Embryonic facial prominence (tissue), 1 donor: ENCODE data around the gene ASTL.
"Not testable (repeated sequence)": the region's sequence is repeated elsewhere in the genome, so short reads cannot be mapped to it uniquely, and the experiment has no call there.

ENCODE experiments used
- DNase-seq: peaks from one replicate; pipeline ENCODE4 v3.0.0-alpha.2; 2016; ENCODE audit errors: extremely low spot score

ASTL gene

DNA sequence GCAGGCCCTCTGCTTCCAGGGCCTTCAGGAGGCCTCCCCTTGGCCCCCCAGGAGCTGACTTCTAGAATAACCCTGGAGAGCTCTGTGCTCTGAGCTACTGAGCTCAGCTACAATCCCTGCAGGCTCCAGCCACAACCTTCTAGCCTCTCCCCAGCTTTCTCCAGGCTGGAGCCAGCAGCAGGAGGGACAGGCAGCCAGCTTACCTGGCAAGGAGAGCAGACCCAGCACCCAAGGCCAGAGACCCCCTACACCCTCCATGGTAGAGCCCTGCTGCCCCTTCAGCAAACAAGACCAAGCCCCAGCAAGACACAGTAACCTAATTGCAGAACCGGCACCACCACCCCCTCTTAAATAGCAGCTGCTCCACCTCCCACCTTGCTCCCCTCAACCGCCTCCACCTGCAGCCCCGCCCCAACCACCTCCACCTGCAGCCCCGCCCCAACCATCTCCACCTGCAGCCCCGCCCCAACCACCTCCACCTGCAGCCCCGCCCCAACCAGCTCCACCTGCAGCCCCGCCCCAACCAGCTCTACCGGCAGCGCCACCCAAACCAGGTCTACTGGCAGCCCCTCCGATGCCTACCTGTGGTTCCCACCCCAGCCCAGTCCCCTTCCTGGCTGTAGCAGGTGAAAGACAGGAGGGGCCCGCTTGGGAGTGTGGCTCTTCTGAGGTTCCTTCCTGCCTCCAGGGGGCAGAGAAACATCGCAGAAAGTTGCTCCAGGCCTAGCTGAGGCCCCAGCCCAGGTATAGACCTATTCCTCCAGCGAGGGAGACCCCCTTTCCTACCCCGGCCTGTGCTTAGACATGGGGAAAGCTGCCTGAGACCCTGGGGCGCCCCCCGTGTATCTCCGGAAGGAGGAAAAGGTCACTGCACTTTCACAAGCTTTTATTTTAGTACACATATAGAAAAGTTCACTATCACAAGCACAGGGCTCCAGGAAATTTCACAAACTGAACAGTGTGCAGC, at the start of gene ASTL:
TSS of gene ASTL (minus strand) at position 324 of the 967 bp plus-strand sequence. CDS start at position 258, 66 bp downstream.
- peak; percentile 34 for DNase-seq

GRCh38 chr2:96186562-96186961, 48.3 kb upstream of the ASTL start:
- no peak for DNase-seq

- DNase-seq = no peak
These were observed 47.2 kb upstream of the ASTL start for GRCh38 chr2:96185516-96185915.

DNA sequence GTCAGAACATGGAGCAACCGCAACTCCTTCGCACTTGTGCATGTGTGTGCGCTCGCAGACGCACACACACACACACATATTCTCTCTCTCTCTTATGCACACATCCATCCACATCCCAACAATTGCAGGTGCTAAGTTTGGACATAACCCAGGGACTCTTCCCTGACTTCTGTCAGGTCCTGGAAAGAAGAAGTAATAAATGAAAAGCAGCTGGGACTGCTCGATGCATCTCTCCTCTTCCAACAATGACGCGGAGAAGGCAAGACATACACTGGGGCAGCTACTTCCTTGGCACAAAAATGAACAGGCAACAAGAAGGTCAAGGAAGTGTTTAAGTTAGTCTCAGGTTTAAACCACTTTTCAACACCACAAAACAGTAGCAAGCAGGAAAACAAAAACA, 46.7 kb upstream of the ASTL start:
- no peak for DNase-seq

DNA sequence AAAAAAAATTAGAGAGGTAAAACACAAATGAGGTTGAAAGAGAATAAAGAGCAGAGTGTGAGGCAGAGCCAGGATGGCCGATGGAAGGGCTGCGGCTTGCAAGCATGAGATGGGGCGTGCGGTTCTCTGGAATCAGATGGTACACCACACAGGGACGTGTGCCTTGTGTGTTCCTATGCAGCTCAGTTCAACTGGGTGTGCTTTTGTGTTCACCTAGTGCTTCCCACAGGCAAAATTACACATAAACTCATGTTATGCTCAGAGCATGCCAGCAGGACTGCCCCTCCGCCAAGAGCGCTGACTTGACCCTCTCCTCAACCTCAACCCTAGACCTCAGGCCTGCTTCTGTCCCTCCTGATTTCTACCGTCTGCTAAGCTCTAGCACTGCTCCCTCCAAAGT, 45.9 kb upstream of the ASTL start:
- DNase-seq = no peak

- no peak for DNase-seq
These were observed 43.2 kb upstream of the ASTL start for GRCh38 chr2:96181529-96181928.

- no peak for DNase-seq
These were observed 42.2 kb upstream of the ASTL start for GRCh38 chr2:96180521-96180920.

DNA sequence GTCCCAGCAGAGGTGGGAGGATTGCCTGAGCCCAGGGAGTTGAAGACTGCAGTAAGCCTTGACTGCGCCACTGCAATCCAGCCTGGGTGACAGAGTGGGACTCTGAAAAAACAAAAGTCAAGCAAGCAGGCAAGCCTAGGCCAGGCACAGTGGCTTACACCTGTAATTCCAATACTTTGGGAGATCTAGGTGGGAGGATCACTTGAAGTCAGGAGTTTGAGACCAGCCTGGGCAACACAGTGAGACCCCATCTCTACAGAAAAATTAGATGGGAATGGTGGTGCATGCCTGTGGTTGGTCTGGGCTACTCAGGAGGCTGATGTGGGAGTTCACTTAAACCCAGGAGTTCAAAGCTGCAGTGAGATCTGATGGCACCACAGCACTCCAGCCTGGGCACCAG, 41.7 kb upstream of the ASTL start:
- DNase-seq = no peak

DNA sequence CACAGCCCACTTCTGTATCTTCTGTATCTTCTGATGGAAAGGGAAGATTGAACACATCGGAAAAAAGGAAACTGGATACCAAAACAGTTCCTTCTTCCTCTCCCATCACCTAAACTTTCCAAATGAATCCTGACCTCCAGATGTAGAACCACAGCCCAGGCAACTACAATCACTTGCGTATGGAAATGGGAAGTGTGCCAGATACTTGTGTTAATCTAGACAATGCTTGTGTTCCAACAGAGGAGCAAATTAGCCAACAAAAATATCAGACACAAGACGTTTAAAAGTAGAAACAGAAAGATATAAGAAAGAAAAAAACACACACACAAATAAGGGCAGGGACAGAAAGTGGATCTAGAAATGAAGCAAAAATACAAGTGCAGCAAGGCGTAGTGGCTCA, 38.4 kb upstream of the ASTL start:
- DNase-seq = no peak

- DNase-seq = no peak
These were observed 37.6 kb upstream of the ASTL start for GRCh38 chr2:96175951-96176350.

GRCh38 chr2:96174251-96175144, 36.2 kb upstream of the ASTL start:
- peak; percentile 25 for DNase-seq

- no peak for DNase-seq
These were observed 33.5 kb upstream of the ASTL start for GRCh38 chr2:96171831-96172230.

- DNase-seq = no peak
These were observed 32.3 kb upstream of the ASTL start for GRCh38 chr2:96170626-96171025.

DNA sequence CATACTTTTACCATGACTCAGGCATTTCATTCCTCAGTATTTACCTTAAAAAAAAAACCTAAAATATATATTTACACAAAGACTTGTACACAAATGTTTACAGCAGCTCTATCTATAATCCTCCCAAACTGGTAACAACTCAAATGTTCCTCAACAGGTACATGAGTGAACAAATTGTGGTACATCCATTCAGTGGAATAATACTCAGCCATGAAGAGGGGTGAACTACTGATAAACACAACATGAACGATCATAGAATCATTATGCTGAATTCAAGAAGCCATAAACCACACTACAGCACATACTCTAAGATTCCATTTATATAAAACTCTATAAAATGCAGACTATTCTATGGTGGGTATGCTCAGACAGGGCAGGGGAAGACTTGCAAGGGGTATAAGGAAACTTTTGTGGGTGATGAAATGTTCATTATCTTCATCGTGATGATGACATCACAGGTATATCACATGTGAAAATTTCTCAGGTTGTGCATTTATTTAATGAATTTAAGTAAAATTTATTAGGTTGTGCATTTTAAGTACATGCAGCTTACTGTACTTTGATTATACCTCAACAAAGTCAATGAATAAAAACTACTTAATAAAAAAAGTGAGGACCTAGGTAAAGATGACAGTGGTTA, 31.7 kb upstream of the ASTL start:
- no peak for DNase-seq

DNA sequence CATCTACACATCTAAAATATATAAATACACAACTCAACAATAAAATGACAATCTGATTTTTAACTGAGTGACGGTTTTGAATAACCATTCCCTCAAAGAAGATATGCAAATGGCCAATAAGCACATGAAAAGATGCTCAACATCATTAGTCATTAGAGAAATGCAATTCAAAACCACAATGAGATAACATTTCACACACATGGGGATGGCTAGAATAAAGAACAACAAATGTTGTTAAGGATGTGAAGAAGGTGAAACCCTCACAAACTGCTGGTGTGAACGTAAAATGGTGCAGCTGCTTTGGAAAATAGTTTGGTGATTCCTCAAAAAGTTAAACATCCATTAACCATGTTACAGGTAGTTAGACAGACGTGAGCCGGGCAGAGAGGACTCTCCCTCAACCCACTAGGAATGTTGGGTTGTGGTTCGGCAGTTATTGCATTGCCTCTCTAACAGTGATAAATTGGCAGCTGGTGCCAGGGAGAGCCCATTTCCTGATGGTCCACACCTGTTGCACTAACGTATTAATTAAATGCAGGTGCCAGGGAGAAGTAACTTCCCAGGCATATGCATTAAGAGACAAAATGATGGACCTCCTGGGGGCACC, 29.2 kb upstream of the ASTL start:
- DNase-seq = no peak

DNA sequence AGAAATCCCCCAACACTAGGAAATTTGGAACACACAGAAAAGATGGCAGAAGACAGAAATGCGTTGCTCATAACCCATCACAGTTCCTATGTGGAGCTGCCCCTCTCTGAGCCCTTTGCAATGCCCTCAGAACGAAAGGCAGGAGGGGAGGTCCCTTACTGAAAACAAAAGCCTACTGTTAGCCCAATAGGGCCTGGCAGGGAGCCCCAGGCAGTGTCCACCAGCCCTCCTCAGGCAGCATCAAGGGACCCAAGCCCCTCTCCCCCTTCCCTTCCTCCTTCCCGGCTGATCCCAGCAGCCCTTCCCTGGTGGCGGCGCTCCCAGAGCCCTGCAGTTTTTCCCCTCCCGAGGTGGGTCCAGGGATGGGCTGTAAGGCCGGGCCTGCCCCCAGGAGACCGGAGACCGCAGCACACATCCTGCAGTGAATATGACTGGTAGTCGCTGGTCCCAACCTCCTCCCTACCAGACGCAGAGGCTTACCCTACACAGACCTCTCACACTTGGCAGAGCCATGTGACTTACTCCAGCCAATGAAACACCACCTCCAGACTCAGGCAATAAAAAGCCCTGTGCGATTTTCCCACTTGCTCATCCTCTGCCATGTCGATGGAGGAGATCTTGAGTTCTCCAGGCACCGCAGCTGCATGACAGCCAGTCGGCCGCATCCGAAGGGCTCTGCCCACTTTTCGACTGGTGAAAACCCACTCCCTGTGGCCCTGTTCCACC, 26.3 kb upstream of the ASTL start:
- DNase-seq = no peak

GRCh38 chr2:96163768-96164429, 25.6 kb upstream of the ASTL start:
- DNase-seq = no peak

DNA sequence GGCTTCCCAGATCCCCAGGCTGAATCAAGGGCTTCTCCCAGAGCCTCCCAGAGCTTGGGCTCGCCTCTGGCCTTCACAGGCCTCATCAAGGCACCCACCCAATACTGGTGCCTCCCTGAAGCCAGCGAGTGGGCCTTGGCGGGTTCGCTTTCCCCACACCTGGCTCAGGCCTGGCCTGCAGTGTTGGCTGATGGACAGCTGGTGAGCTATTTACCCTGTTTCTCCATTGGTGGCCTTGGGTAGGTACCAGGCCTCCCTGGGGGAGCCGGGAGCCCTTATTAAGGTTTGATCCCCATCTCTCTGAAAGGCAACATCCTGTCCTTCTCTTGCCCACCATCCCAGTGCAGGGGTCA, 25.1 kb upstream of the ASTL start:
- no peak for DNase-seq

DNA sequence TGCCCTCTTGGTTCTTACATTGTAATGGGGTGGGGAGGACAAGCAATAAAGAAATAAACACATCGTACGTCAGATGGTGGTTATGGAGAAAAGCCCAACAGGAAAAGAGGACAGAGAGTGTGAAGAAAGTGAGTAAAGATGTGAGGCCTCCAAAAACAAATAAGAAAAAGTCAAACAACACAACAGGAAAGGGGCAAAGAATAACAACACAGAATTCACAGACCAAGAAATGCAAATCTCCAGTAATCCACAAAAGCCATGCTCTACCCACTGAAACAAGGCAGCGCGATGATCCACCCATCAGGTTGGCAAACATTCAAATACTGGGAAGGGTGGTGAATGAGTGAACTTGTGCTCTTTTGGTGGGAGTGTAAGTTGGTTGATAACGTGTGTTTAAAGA, 23.6 kb upstream of the ASTL start:
- DNase-seq = no peak

GRCh38 chr2:96160366-96160765, 22.1 kb upstream of the ASTL start:
- not testable (repeated sequence) for DNase-seq
